PC-9 (cell line): ENCODE measurements around the gene ADAMTS6.

Experiments
- CTCF ChIP-seq: fragments of 200-600 bp; sonication (generic); conservative IDR thresholded peaks from 2 replicates; pipeline ENCODE4 v1.6.1; 2017; ENCODE audit warnings: mixed run types, antibody characterized with exemption, mild to moderate bottlenecking, moderate library complexity
- EZH2 ChIP-seq: fragments of 200-600 bp; sonication (generic); IDR thresholded peaks from 2 replicates; pipeline ENCODE4 v1.8.0; 2017; ENCODE audit warnings: antibody characterized with exemption, low read depth

- TF ChIP-seq CTCF (no peak), EZH2 (no peak)
Observed at GRCh38 chr5:65292196-65292595, 189.5 kb downstream of the ADAMTS6 start.
